ENCODE data around the gene GGCX. TPM values are rescaled to one million over a fixed set of nuclear protein-coding genes. Genes with fewer than 3 reads are reported as not detected.

GGCX gene
- total and polyA plus RNA-seq, 2 experiments from 2014 or later = 64.5 to 66.1 TPM

DNA sequence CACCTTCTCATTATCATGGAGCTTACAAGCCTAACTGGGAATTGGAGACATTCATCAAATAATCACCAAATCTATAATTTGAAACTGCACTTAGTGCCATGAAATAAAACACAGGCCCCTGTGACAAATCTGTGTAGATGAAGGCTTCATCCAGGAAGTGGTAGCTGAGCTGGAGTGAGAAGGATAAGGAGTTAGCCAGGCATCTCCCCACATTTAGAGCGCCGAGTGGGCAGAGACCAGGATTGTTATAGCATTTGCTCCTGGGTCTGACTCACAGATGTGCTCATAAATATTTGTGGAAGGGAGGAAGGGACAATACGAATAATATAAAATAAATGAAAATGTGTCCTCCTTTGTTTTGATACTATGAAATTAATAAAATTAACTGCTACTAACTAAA, 24.8 kb downstream of the GGCX start:
- Histone ChIP-seq H3K9me2 (replicated peaks; ENCODE audit: insufficient read depth) (no peaks in the 10 kb centered on the region), H3K9me3 (ENCODE audit: low read depth) (no peaks in the 10 kb centered on the region), H3K4me2 (peak overlapping the region; percentile 94), H3K4me1 (ENCODE audit: insufficient read depth) (peaks cover 28% of the 10 kb centered on the region), H3K27ac (peak overlapping the region; percentile 99), H2AFZ (no peak overlapping the region), H3K79me2 (peaks cover 45% of the 10 kb centered on the region), H4K20me1 (ENCODE audit: insufficient read depth, poor library complexity, severe bottlenecking) (peaks cover 24% of the 10 kb centered on the region), H3K36me3 (replicated peaks; ENCODE audit: insufficient read depth, low read depth) (no peaks in the 10 kb centered on the region), H3K4me3 (no peak overlapping the region), H3K27me3 (no peaks in the 10 kb centered on the region)
- DNase-seq (ENCODE audit: low spot score) = peak; percentile 54
- WGBS (ENCODE audit: low lambda C conversion rate, missing lambda C conversion rate) = 59% methylated on average over 3 of the region's 3 CpGs
- TF ChIP-seq, protein P1, sequence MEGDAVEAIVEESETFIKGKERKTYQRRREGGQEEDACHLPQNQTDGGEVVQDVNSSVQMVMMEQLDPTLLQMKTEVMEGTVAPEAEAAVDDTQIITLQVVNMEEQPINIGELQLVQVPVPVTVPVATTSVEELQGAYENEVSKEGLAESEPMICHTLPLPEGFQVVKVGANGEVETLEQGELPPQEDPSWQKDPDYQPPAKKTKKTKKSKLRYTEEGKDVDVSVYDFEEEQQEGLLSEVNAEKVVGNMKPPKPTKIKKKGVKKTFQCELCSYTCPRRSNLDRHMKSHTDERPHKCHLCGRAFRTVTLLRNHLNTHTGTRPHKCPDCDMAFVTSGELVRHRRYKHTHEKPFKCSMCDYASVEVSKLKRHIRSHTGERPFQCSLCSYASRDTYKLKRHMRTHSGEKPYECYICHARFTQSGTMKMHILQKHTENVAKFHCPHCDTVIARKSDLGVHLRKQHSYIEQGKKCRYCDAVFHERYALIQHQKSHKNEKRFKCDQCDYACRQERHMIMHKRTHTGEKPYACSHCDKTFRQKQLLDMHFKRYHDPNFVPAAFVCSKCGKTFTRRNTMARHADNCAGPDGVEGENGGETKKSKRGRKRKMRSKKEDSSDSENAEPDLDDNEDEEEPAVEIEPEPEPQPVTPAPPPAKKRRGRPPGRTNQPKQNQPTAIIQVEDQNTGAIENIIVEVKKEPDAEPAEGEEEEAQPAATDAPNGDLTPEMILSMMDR (IDR thresholded peaks at IDR 0.05; ENCODE audit: poor library complexity) = no peak
- no peak for TF ChIP-seq EZH2phosphoT487 (IDR thresholded peaks at IDR 0.05; ENCODE audit: low read depth, severe bottlenecking, unreplicated experiment)
- TF ChIP-seq EZH2 (IDR thresholded peaks at IDR 0.05; ENCODE audit: borderline replicate concordance) = no peak

DNA sequence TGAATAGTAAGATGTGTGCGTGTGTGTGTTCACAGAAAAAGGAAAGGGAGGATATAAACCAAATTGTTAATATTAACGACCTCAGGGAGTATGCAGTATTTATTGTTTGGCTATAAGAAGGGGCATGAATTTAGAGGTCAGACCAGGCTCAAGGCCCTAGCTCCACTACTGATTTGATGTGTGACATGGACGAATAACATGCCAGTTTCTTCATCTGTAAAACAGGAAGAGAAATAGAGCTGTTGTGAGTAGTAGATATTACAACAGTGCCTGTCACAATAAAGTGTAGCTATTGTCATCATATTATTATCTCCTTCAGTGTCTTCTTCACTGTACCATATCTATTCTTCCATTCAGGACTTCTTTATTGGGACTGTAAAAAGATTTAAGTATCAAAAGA, 26.4 kb downstream of the GGCX start:
- Histone ChIP-seq H3K79me2 (peaks cover 29% of the 10 kb centered on the region), H3K9me3 (ENCODE audit: low read depth) (no peaks in the 10 kb centered on the region), H3K36me3 (replicated peaks; ENCODE audit: insufficient read depth, low read depth) (no peaks in the 10 kb centered on the region), H3K27ac (no peak overlapping the region), H4K20me1 (ENCODE audit: insufficient read depth, poor library complexity, severe bottlenecking) (peaks cover 8% of the 10 kb centered on the region), H3K4me3 (no peak overlapping the region), H3K4me2 (no peak overlapping the region), H2AFZ (no peak overlapping the region), H3K9me2 (replicated peaks; ENCODE audit: insufficient read depth) (no peaks in the 10 kb centered on the region), H3K4me1 (ENCODE audit: insufficient read depth) (peaks cover 20% of the 10 kb centered on the region), H3K27me3 (no peaks in the 10 kb centered on the region)
- TF ChIP-seq EZH2 (IDR thresholded peaks at IDR 0.05; ENCODE audit: borderline replicate concordance) (no peak), EZH2phosphoT487 (IDR thresholded peaks at IDR 0.05; ENCODE audit: low read depth, severe bottlenecking, unreplicated experiment) (no peak)
- TF ChIP-seq, protein P1 (IDR thresholded peaks at IDR 0.05; ENCODE audit: poor library complexity) = no peak
- no peak for DNase-seq (ENCODE audit: low spot score)
- 88% methylated on average over 3 of the region's 3 CpGs for WGBS (ENCODE audit: low lambda C conversion rate, missing lambda C conversion rate)

DNA sequence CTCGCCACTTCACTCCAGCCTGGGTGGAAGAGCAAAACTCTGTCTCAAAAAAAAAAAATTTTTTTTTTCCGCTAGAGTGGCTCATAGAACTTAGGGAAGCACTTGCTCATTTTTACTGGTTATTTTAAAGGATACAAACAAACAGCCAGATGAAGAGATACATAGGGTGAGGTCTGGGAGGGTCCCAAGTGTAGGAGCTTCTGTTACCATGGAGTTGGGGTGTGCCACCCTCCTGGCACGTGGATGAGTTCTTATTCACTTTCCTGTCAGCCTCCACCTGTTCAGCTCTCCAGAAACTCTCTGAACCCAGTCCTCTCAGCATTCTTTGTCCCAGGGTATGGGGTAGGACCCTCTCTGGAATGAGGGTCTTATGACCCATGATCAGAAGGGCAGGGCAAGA, 27.2 kb downstream of the GGCX start:
- H3K9me2 ChIP-seq (replicated peaks; ENCODE audit: insufficient read depth) = no peaks in the 10 kb centered on the region
- WGBS (ENCODE audit: low lambda C conversion rate, missing lambda C conversion rate) = 86% methylated on average over 3 of the region's 3 CpGs
- peaks cover 20% of the 10 kb centered on the region for H3K4me1 ChIP-seq (ENCODE audit: insufficient read depth)
- peaks cover 21% of the 10 kb centered on the region for H3K79me2 ChIP-seq
- no peak overlapping the region for H3K27ac ChIP-seq
- H3K36me3 ChIP-seq (replicated peaks; ENCODE audit: insufficient read depth, low read depth) = no peaks in the 10 kb centered on the region
- TF ChIP-seq, protein P1 (IDR thresholded peaks at IDR 0.05; ENCODE audit: poor library complexity) = no peak
- TF ChIP-seq EZH2phosphoT487 (IDR thresholded peaks at IDR 0.05; ENCODE audit: low read depth, severe bottlenecking, unreplicated experiment) = no peak
- no peak for TF ChIP-seq EZH2 (IDR thresholded peaks at IDR 0.05; ENCODE audit: borderline replicate concordance)
- H3K4me3 ChIP-seq = no peak overlapping the region
- no peaks in the 10 kb centered on the region for H4K20me1 ChIP-seq (ENCODE audit: insufficient read depth, poor library complexity, severe bottlenecking)
- no peak overlapping the region for H2AFZ ChIP-seq
- no peaks in the 10 kb centered on the region for H3K27me3 ChIP-seq
- H3K4me2 ChIP-seq = no peak overlapping the region
- no peak for DNase-seq (ENCODE audit: low spot score)
- H3K9me3 ChIP-seq (ENCODE audit: low read depth) = no peaks in the 10 kb centered on the region

DNA sequence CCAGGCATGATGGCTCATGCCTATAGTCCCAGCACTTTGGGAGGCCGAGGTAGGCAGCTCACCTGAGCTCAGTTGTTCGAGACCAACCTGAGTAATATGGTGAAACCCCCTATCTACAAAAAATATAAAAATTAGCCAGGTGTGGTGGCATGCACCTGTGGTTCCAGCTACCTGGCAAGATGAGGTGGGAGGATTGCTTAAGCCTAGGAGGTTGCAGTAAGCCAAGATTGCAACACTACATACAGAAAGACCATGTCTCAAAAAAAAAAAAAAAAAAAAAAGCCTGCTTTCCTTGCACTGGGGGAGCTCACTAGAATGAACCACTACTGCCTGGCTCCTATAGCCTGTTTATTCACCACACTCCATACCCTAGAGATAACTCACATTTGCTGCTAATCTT, 29.7 kb downstream of the GGCX start:
- WGBS (ENCODE audit: low lambda C conversion rate, missing lambda C conversion rate) = 79% methylated on average over 2 of the region's 2 CpGs
- H3K27ac ChIP-seq = no peak overlapping the region

More for the DNA sequence above, 29.7 kb downstream of the GGCX start:
- Histone ChIP-seq H3K9me3 (ENCODE audit: low read depth) (no peaks in the 10 kb centered on the region), H3K4me3 (no peak overlapping the region), H3K79me2 (peaks cover 6% of the 10 kb centered on the region), H2AFZ (no peak overlapping the region), H3K9me2 (replicated peaks; ENCODE audit: insufficient read depth) (no peaks in the 10 kb centered on the region), H3K36me3 (replicated peaks; ENCODE audit: insufficient read depth, low read depth) (no peaks in the 10 kb centered on the region), H3K4me2 (no peak overlapping the region), H3K4me1 (ENCODE audit: insufficient read depth) (peaks cover 4% of the 10 kb centered on the region), H3K27me3 (no peaks in the 10 kb centered on the region), H4K20me1 (ENCODE audit: insufficient read depth, poor library complexity, severe bottlenecking) (no peaks in the 10 kb centered on the region)
- TF ChIP-seq EZH2 (IDR thresholded peaks at IDR 0.05; ENCODE audit: borderline replicate concordance) (no peak), EZH2phosphoT487 (IDR thresholded peaks at IDR 0.05; ENCODE audit: low read depth, severe bottlenecking, unreplicated experiment) (no peak)
- TF ChIP-seq, protein P1 (IDR thresholded peaks at IDR 0.05; ENCODE audit: poor library complexity) = no peak
- DNase-seq (ENCODE audit: low spot score) = no peak

All from hepatocyte (in vitro differentiated cells).